Superior temporal gyrus (tissue), 1 donor: ENCODE data around the gene PLEKHM3.
A peak's percentile ranks its signal among the peaks of the same experiment; 100 is the strongest.
"Not testable (repeated sequence)": the region's sequence is repeated elsewhere in the genome, so short reads cannot be mapped to it uniquely, and the experiment has no call there.

ENCODE experiments used
- DNase-seq: peaks from one replicate; pipeline ENCODE4 v3.0.0-alpha.2; 2016; ENCODE audit errors: extremely low spot score

The PLEKHM3 gene

DNA sequence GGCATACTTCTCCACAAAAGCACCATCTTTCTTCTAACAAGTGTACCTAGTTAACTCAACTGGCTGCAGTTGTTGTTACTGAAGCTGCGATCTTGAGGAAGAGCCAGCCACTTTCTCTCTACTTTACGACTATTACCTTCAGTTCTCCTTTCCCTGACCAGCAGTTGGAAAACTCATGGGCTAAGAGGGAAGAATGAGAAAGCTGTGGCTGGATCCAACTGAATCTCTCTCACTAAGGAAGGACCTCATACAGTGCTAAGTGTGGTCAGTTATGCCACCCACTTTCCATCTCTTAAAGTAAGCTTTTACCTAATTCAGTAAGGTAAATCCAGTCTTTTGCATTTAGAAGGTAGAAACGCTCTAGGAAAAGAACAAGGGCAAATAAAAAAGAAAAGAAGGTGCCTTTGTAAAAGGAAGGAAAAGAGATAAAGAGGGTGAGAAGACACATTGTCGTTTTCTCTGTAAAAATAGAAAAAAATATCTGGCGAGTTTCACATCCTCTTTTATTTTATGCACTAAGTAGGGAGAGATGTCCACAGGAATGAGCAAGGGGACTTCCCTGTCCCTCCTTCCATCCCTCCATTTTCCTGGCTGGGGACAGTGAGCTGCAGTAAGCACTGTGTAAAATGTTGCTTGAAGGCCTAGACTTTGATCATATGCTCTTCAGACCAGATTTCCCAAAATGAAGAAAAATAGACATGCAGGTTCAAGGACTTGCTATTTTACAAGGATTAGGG lies 73.4 kb downstream of the PLEKHM3 start:
- no peak for DNase-seq

DNA sequence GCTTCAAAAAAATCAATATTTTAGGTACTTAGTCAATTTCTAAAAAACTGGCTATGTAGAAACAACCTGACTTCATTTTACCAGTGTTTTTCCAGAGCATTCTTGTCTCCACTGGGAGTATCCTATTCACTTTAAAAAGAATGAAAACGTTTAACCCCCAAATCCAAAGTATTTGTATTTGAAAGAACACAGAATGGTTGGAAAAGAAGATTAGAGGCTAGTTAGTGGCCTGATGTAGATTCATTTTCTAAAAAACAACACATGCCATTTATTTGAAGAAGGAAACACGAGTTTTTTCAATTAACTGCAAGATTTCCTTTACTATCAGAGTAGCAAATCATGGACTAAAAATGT lies 74.6 kb downstream of the PLEKHM3 start:
- DNase-seq, result no peak

DNA sequence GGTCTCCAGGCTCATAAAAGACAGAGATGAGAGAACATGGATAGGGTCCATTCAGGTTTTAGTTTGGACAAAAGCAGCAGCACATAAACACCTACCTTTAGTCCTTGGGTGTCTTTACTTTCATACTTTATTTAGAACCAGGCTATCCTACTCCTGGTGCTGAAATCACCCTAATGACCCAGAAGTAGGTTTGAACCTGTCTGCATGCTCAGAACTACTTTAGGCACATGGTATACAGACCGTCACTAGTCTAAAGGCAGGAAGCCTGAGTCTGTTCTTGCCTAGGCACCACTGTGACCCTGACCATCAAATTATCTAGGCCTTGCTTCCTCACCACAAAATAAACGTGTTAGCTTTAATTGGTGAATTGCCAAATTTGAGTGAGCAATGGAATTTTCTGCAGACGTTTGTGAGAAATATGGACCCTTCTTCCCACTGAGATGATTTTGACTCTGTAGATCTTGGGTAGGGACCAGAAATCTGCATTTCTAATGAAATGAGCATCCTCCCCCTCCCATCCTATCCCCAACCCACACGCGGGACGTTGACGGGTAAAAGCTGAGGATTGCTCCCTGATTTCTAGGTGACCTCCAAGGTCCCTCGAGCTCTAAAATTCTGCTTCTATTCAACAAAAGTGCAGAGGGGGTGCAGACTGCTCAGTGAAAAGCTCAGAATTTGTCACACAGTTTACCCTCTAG lies 75.1 kb downstream of the PLEKHM3 start:
- no peak for DNase-seq

DNA sequence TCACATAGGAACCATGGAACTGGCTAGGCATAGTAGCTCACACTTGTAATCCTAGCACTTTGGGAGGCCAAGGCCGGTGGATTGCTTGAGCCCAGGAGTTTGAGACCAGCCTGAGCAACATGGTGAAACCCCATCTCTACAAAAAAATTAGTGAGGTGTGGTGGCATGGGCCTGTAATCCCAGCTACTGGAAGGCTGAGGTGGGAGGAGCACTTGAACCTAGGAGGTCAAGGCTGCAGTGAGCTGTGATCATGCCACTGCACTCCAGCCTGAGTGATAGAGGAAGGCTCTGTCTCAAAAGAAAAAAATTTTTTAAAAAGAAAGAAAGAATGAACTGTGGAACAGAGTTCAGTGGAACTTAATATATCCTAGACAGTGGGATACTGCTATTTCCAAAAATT lies 76.1 kb downstream of the PLEKHM3 start:
- DNase-seq, result not testable (repeated sequence)

DNA sequence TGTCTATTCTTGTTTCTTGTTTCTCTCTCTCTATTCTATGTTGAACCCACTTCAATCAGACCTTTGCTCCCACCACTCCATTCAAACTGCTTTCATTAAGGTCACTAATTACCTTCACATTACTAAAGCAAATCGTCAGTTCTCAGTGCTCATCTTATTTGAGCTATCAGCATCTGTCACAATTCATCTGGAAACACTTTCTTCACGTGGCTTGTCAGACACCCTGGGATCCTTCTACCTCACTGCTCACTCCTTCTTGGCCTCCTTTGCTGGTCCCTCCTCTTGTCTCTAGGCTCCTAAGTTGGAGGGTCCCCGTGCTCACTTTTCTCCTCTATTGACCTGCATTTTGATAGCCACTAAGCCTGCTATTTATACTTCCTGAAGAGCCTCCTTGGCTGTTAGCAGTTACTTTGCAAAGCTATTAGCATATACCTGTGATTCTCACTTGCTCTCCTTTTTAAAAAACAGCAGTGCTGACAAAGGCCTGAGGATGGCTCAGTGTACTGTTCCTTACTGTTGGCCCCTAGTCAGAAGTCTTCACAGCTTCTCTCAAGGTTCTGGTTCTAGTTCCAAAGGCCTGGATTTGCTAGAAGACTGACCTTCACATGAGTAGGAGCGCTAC lies 80.2 kb downstream of the PLEKHM3 start:
- no peak for DNase-seq

DNA sequence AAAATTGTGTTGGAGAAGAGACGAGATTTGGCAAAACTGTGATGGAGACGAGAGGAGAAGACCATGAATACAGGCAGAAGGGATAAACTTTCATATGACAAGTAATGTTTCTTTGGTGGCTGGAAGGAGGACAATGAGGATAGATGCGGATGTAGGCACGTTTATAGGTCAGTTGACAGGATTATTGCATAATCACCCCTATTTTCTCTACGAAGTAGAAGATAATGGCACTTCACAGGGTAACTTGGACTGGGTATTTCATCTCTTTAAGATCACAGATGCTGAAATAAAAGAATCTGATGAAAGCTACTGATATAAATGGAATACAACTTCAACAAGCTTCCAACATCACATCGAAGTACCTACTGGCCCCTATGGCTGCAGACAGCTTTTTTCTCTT lies 81.0 kb downstream of the PLEKHM3 start:
- no peak for DNase-seq

DNA sequence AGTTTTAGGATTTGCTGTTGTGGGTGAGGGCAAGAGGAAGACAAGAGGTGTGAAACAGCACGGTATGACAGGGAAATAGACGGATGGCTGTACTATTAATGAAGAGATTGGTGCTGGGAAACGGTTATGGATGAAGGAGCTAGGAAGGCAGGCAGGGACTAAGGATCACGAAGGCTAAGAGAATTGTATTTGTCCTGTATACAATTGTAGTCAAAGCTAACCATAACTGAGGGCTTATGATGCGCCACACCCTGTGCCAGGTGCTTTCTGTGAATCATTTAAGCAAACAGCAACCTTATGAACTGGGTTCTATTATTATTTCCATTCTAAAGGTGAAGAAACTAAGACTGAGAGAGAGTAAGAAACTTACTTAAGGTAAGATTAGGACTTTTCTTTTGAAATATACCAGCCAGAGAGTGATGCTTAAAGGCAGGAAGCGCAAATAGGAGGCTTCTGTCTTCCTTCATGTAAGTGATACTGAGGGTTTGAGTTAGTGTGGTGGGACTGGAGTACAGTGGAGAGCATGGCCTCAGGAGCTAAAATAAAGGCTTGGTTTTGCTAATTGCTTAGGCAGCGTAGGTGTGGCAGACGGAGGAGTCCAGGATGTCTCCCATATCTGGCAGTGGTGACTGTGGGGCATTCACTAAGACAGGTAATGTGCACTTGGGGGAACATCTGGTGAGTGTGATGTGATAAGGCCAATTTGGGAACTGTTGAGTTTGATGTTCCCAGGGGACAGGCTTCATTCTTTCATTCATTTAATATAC lies 85.8 kb downstream of the PLEKHM3 start:
- DNase-seq, result no peak

DNA sequence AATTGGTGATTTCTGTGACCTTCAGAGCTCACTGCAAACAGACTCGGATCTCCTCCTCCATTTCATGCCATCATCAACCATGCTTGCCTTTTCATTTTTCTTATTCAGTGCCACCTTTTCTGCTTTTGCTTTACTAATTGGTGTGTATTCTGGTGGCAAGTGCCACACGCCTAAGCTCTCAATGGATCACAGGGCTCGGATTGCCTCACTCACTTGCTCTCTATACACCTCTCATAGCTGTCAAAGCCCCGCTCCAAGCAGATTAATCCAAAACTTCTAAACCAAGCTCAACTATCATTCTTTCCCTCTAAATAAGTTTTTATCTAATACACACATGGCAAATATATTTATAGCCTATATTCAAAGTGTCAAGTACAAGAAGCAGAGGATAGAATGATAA lies 86.4 kb downstream of the PLEKHM3 start:
- DNase-seq, result no peak

DNA sequence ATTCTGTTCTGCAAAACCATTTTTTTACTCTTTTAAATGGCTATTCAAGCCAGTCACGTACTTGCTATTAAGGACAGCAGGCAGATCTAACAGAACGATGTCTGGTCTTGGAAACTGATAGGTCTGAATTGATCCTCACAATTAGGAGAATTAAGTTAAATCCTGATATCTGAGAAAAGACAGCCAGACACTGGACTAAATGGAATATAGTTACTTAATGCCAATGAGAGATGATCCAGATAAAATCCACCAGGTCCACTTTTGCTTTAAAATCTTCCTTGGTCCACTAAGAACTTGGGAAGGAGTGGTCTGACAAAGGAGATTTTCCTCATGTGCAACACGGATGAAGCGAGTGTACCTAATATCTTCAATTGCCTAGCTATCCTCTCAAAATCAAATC lies 86.9 kb downstream of the PLEKHM3 start:
- DNase-seq, result no peak

DNA sequence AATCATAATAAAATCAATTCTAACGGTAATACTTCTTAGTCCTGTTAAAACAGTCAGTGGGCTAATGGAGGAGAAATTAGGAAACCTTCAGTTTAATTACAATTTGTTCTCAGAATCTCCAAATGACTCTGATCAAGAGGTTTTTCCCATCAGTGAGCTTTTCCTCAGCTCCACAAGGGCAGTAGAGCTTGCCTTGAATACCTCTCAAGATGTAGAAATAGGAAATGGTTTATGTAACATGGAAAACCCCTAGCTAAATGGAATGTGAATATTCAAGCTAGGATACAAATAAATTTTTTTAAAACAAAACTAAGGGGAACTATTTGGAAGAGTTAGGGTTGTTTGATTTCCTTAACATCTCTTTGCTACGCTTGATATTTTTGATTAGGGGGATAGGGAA lies 87.5 kb downstream of the PLEKHM3 start:
- DNase-seq, result no peak

DNA sequence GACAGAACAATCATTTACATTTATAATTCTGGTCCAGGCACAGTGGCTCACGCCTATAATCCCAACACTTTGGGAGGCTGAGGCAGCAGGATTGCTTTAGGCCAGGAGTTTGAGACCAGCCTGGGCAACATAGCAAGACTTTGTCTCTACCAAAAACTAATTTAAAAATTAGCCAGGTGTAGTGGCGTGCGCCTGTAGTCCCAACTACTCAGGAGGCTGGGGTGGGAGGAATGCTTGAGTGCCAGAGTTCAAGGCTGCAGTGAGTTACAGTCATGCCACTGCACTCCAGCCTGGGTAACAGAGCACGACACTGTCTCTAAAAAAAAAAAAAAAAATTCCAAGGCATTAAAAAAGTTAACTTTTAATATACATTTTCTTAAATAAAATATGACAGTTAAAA lies 88.1 kb downstream of the PLEKHM3 start:
- no peak for DNase-seq

DNA sequence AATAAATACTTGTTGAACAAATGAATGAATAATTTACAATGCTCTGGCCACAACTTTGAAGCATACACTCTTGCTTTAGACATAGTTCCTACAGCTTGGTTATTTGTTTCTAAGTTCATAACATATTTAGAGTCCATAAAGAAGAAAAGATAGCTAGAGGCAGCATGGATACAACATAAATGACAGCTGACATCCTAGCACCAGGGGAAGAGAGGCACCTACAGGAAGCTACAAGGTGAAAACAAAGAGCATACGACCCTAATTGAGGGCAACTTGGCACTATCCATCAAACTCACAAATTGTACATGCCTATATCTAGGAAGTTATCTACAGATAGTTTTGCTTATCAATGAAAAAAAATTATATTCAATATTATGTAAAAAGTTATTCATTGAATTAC lies 88.9 kb downstream of the PLEKHM3 start:
- no peak for DNase-seq

DNA sequence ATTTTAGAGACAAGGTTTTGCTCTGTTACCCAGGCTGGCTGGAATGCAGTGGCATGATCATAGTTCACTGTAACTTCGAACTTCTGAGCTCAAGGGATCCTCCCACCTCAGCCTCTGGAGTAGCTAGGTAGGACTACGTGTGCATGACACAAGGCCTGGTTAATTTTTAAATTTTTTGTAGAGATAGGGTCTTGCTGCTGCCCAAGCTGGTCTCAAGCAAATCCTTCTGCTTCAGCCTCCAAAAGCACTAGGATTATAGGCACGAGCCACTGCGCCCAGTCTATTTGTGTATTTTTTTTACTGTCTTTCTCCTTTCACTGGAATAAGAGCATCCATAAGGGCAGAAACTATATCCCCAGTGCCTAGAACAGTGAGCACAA lies 89.3 kb downstream of the PLEKHM3 start:
- DNase-seq, result no peak

DNA sequence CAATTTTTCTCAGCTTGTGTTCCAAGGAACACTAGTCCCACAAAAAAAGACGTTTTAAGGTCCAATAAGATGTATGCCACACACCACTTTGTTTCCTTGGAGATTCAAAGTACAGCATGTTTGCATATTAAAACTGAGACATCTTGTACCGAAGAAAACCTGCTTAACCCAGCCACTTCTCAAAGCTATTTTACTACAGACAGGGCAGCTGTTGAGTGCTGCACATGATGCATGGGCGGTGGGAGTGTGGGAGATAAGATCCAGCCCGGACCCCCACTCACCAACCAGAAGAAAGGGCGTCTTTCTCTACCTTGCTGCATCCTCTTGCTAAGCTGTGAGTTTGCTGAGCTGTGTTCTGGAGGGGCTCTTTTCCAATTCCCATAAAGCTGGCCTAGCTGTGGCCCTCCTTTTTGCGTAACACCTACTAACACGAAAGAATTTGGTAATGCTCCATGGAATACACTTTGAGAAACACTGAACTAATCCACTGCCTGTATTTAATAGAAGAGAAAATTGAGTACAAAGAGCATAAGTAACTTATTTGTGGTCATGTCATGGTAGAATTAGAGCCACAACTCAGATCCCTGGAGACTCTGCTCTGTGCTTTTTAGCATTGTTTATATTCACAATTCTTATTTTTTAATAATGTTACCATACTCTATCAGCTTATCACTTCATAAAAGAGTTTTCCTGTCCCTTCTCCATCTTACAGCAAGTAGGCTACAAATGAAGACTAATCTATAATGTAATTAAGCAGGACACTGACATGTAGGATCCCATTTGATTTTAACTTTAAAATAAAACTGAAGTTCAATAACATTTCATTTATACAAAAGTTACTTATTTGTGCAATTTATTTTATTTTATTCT lies 90.0 kb downstream of the PLEKHM3 start:
- no peak for DNase-seq

DNA sequence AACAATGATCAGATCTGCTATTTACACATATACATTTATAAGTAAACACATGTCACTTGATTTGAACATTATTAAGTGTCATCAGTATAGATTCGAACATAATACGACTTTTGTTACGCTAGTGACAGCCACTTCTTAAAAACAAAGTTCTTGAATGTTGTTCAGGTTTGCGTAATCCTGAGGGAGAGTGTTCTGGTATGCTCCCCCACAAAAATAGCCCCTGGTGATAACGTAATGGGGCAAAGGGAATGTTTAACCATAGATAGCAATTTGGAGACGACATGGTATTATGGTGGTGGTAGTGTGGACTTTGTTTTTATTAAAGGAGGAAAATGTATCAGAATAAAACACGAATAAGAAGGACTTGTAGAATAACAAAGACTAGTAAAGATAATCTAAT lies 90.6 kb downstream of the PLEKHM3 start:
- no peak for DNase-seq

DNA sequence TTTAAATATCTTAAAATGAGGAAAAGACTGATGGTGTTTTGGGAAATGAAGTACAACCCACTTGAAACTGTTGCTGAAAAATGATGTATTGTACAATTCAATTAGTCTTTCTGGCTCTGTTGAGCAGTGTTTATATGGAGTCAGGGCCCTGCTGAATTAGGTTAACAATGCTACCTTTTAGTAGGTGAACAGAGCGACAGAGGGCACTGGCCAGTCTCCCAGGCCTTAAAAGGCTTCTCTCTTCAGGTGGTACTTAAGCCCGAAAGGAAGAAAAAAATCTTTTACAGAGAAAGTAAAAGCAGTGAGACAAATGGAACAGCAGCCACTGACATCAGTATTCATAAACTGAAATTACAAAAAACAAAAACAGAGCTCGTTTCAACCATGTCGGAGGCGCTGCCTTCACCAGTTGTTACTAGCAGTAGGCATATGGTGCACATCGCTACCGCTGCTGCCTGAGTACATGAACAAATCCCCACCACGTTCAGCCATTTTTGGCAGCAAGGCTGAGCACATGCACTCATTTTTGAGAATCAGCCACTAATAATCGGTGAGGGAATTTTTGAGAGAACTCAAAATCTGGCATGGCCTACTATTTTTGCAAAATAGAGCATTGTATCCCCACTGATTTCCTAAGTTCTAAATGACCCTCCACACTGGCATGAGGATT lies 91.8 kb downstream of the PLEKHM3 start:
- DNase-seq, result no peak

DNA sequence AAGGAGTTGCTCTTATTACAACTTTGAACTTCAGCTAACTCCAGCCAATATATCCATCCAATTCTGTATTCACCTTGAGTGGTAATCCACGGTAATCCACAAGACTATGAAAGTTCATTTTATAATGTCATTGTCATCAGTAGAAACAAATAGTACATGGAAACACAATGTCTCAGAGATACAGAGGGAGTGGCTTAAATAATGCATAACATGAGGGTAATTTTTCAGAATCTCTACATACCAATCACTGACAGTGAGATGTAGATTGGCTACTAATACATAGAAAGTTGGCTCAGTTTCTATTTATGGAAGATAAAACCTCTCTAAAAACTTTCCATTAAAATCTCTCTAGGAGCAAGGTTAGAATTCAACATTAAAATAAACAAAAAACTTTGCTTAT lies 93.2 kb downstream of the PLEKHM3 start:
- DNase-seq, result no peak

DNA sequence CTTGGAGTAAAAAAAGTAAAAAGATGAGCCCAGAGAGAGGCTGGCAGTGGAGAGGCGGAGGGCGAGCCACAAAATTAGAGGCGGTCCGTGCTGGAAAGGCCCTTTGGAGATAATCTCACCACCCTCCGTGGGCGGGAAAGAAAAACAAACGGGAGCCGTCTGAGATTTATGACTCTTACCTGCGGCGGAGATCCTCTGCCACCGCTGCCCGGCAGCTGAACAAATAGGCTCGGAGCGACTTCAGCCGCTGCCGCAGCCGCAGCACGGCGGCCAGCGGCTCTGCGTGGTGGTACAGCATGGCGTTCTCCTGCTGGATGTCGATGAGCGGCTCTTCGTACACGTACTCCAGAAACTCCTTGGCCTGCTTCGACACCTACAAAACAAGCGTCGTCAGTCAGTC lies 94.6 kb downstream of the PLEKHM3 start:
- no peak for DNase-seq

DNA sequence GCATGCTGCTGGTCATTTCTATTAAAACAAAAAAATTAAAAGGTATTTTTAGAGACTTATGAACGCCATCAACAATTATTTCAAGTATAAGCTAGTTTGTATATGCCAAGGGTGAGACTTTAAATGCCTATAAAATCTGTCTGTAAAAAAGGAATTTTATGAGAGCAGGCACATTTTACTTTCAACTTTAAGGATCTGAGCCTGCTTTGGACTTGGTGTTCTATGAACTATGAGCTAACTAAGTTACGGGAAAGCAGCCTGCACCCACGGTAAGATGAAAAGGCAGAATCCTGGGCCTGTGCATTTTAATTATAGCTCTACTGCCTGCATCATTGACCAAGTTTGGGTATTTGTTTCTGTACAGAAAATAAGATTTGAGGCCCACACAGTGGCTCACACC lies 95.4 kb downstream of the PLEKHM3 start:
- no peak for DNase-seq

DNA sequence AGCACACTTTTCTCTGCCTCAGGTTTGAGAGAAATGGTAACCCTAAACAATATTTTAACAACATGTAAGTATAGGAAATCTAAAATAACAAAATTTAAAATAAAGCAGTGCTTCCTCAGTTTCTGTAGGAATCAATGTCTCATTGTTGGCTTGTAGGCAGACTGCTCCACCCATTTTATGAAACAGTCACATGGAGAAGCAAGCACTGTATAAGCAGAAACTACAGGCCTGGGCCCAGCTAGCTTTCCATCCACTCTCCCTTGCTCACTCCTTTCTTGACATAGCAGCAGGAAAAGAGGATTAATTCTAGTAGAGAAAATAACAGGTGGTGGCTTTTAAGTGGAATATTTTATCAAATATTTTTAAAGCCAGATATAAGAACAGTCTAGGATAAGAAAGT lies 97.2 kb downstream of the PLEKHM3 start:
- DNase-seq, result peak; percentile 56

DNA sequence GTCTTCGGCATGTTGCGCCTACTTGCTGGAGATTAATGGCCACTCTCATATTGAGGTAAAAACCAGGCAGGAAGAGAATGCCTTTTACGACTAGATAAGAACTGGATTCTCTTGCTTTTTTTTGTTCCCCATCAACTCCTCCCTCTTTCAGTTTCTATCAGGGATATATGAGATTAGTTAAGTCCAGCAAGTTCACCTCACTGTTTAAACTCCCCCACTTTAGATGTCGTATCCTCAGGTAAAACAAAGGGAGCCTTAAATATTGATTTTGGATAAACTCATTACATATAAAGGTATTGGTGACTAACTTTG lies 98.4 kb downstream of the PLEKHM3 start:
- DNase-seq, result no peak
